GM18861 (cell line): ENCODE results near the gene METTL27.
"Not testable (repeated sequence)": the region's sequence is repeated elsewhere in the genome, so short reads cannot be mapped to it uniquely, and the experiment has no call there.

Experiments
- ATAC-seq: cut with Tn5 transposase; IDR thresholded peaks from one replicate; pipeline ENCODE4 v1.9.1; 2021; ENCODE audit not compliant: unreplicated experiment

Gene METTL27

GRCh38 chr7:73822319-73823173 lies 19.8 kb downstream of the METTL27 start:
- ATAC-seq, result no peak

GRCh38 chr7:73821597-73822285 lies 20.6 kb downstream of the METTL27 start:
- not testable (repeated sequence) for ATAC-seq

- no peak for ATAC-seq
Observed at GRCh38 chr7:73820013-73820412, 22.3 kb downstream of the METTL27 start.

GRCh38 chr7:73817121-73817520 lies 25.2 kb downstream of the METTL27 start:
- ATAC-seq, result no peak

GRCh38 chr7:73815436-73815835 lies 26.9 kb downstream of the METTL27 start:
- ATAC-seq, result no peak

GRCh38 chr7:73812996-73813395 lies 29.3 kb downstream of the METTL27 start:
- no peak for ATAC-seq

GRCh38 chr7:73811760-73812168 lies 30.6 kb downstream of the METTL27 start:
- ATAC-seq, result no peak

GRCh38 chr7:73810998-73811360 lies 31.3 kb downstream of the METTL27 start:
- no peak for ATAC-seq

GRCh38 chr7:73809467-73809951 lies 32.8 kb downstream of the METTL27 start:
- no peak for ATAC-seq

- ATAC-seq, result no peak
Observed at GRCh38 chr7:73802459-73802858, 39.9 kb downstream of the METTL27 start.

- no peak for ATAC-seq
Observed at GRCh38 chr7:73801577-73801976, 40.7 kb downstream of the METTL27 start.

GRCh38 chr7:73799282-73800141 lies 42.8 kb downstream of the METTL27 start:
- ATAC-seq, result no peak

GRCh38 chr7:73797176-73797575 lies 45.1 kb downstream of the METTL27 start:
- not testable (repeated sequence) for ATAC-seq

GRCh38 chr7:73796656-73797055 lies 45.7 kb downstream of the METTL27 start:
- not testable (repeated sequence) for ATAC-seq

- ATAC-seq, result not testable (repeated sequence)
Observed at GRCh38 chr7:73795188-73795587, 47.1 kb downstream of the METTL27 start.

- not testable (repeated sequence) for ATAC-seq
Observed at GRCh38 chr7:73791170-73791690, 51.1 kb downstream of the METTL27 start.

GRCh38 chr7:73789051-73789450 lies 53.3 kb downstream of the METTL27 start:
- ATAC-seq, result no peak

GRCh38 chr7:73787786-73788048 lies 54.6 kb downstream of the METTL27 start:
- ATAC-seq, result not testable (repeated sequence)

- no peak for ATAC-seq
Observed at GRCh38 chr7:73786588-73786987, 55.7 kb downstream of the METTL27 start.
